LNCaP clone FGC (cell line): ENCODE measurements around the gene BUD23.

Experiments used
- DNase-seq: peaks from one replicate; pipeline ENCODE4 v3.0.0-alpha.2; 2011; ENCODE audit warnings: low read depth
- H3K4me3 ChIP-seq: 2 replicates; pipeline ENCODE4 v1.5.1; 2011; ENCODE audit warnings: mild to moderate bottlenecking, low read depth, low read length, control low read depth
- TF ChIP-seq, protein P1 (sequence below): IDR thresholded peaks from 2 replicates; pipeline ENCODE4 v1.5.1; 2012; ENCODE audit warnings: mild to moderate bottlenecking; ENCODE audit not compliant: control insufficient read depth, insufficient read depth; ENCODE audit errors: extremely low read depth

Gene BUD23

GRCh38 chr7:73688288-73688687 is 4.9 kb downstream of the BUD23 start:
- TF ChIP-seq, protein P1, sequence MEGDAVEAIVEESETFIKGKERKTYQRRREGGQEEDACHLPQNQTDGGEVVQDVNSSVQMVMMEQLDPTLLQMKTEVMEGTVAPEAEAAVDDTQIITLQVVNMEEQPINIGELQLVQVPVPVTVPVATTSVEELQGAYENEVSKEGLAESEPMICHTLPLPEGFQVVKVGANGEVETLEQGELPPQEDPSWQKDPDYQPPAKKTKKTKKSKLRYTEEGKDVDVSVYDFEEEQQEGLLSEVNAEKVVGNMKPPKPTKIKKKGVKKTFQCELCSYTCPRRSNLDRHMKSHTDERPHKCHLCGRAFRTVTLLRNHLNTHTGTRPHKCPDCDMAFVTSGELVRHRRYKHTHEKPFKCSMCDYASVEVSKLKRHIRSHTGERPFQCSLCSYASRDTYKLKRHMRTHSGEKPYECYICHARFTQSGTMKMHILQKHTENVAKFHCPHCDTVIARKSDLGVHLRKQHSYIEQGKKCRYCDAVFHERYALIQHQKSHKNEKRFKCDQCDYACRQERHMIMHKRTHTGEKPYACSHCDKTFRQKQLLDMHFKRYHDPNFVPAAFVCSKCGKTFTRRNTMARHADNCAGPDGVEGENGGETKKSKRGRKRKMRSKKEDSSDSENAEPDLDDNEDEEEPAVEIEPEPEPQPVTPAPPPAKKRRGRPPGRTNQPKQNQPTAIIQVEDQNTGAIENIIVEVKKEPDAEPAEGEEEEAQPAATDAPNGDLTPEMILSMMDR: no peak
- H3K4me3 ChIP-seq: no peak overlapping the region
- DNase-seq: no peak

GRCh38 chr7:73690646-73691045 is 7.2 kb downstream of the BUD23 start:
- TF ChIP-seq, protein P1: no peak
- no peak for DNase-seq
- H3K4me3 ChIP-seq: no peak overlapping the region

- TF ChIP-seq, protein P1: no peak
- no peak for DNase-seq
- no peak overlapping the region for H3K4me3 ChIP-seq
Observed at GRCh38 chr7:73696372-73696771, 13.0 kb downstream of the BUD23 start.

- no peak for DNase-seq
- TF ChIP-seq, protein P1: no peak
- no peak overlapping the region for H3K4me3 ChIP-seq
Observed at GRCh38 chr7:73698410-73698809, 15.0 kb downstream of the BUD23 start.

- DNase-seq: no peak
- TF ChIP-seq, protein P1: no peak
- H3K4me3 ChIP-seq: no peak overlapping the region
Observed at GRCh38 chr7:73699370-73700068, 16.1 kb downstream of the BUD23 start.

- DNase-seq: no peak
- TF ChIP-seq, protein P1: no peak
- no peak overlapping the region for H3K4me3 ChIP-seq
Observed at GRCh38 chr7:73700069-73700423, 16.6 kb downstream of the BUD23 start.

- DNase-seq: no peak
- TF ChIP-seq, protein P1: no peak
- no peak overlapping the region for H3K4me3 ChIP-seq
Observed at GRCh38 chr7:73700581-73701134, 17.3 kb downstream of the BUD23 start.
